Heart left ventricle (tissue), 16 donors: Measurements from ENCODE around the gene KAT5. TPM values are rescaled to one million over a fixed set of nuclear protein-coding genes. Genes with fewer than 3 reads are reported as not detected.
A peak's percentile ranks its signal among the peaks of the same experiment; 100 is the strongest.
"Not testable (repeated sequence)": the region's sequence is repeated elsewhere in the genome, so short reads cannot be mapped to it uniquely, and the experiment has no call there.

Source experiments
- ATAC-seq, 4 donors: fragments of 200-7000 bp; cut with Tn5 transposase; one replicate each; pipeline ENCODE4 v1.9.1; 2020 to 2022; ENCODE audit warnings: moderate library complexity in 4 of 4, mild to moderate bottlenecking in 3 of 4, moderate number of reproducible peaks in 1 of 4
- DNase-seq, 5 donors: peaks; one replicate each; pipeline ENCODE4 v3.0.0-alpha.2; 2020
- H3K27ac ChIP-seq, 12 donors: fragments of 200-600 bp; sonication (generic) in 4 of 12; one replicate each; pipeline versions ENCODE4 v1.5.0 to v1.8.0; 2016 to 2022; ENCODE audit warnings: mild to moderate bottlenecking in 2 of 12
- H3K27me3 ChIP-seq, 9 donors: fragments of 200-600 bp; sonication (generic) in 2 of 9; one replicate each; pipeline versions ENCODE4 v1.5.1 to v1.8.0; 2016 to 2022; ENCODE audit warnings: mild to moderate bottlenecking in 3 of 9
- H3K36me3 ChIP-seq, 9 donors: fragments of 200-600 bp; sonication (generic) in 2 of 9; one replicate each; pipeline versions ENCODE4 v1.5.0 to v1.8.0; 2018 to 2022; ENCODE audit warnings: mild to moderate bottlenecking in 2 of 9
- H3K4me1 ChIP-seq, 12 donors: fragments of 200-600 bp; sonication (generic) in 4 of 12; one replicate each; pipeline versions ENCODE4 v1.5.0 to v1.8.0; 2016 to 2022; ENCODE audit warnings: mild to moderate bottlenecking in 3 of 12
- H3K4me3 ChIP-seq, 12 donors: fragments of 200-600 bp; sonication (generic) in 4 of 12; one replicate each; pipeline versions ENCODE4 v1.5.0 to v1.8.0; 2017 to 2022; ENCODE audit warnings: mild to moderate bottlenecking in 9 of 12, moderate library complexity in 4 of 12
- H3K9me3 ChIP-seq, 12 donors: fragments of 200-600 bp; sonication (generic) in 4 of 12; one replicate each; pipeline versions ENCODE4 v1.5.0 to v1.8.0; 2016 to 2022; ENCODE audit warnings: mild to moderate bottlenecking in 1 of 12
- CTCF ChIP-seq, 12 donors: fragments of 200-600 bp; sonication (generic) in 4 of 12; IDR thresholded peaks; one replicate each; pipeline versions ENCODE4 v1.5.0 to v1.8.0; 2018 to 2022; ENCODE audit warnings: antibody characterized with exemption in 12 of 12, mild to moderate bottlenecking in 5 of 12
- POLR2A ChIP-seq, 2 donors: fragments of 450-650 bp; IDR thresholded peaks; one replicate each; pipeline ENCODE4 v1.6.1; 2017; ENCODE audit warnings: antibody characterized with exemption in 2 of 2, mild to moderate bottlenecking in 2 of 2, moderate library complexity in 2 of 2
- WGBS, 4 donors: extraction: QIAGEN DNeasy Blood & Tissue Kit in 2 of 4; methylation state at CpG; one replicate each; pipeline versions ENCODE4 v1.1.5 to v1.1.7; 2013 to 2018; 5-methylcytosine and 5-hydroxymethylcytosine counted together
- intact Hi-C, 10 donors: fragments of 100-400 bp; cut with DNase I; formaldehyde crosslinking; loops; one replicate each; pipeline versions ENCODE4 v1.11.1 to v1.14.2; 2022
- polyA plus RNA-seq, 2 donors: library from polyadenylated mRNA; stranded (reverse); fragments of 200-250 nt; gene quantifications; one replicate each; pipeline ENCODE4 v1.2.3, GENCODE V29; 2013
- total RNA-seq, 9 donors: library from RNA; depleted of rRNA in 2 of 9; stranded (reverse); fragments of >200 nt in 2 of 9; fragmentation: NEBNext Ultra II Directional in 3 of 9; extraction: Animal tissue kit (Norgen Biotek cat#: 25700) in 3 of 9; gene quantifications; one replicate each; pipeline versions ENCODE4 v1.1.0 to v1.2.4, GENCODE V29; 2016 to 2023
- donor health status: ischemic (EF 13 %, LVEDD 7.1; RV severe dilation, severe dysfunction).
- donor health status: healthy with polysubstance abuse.
- donor health status: DM: no; HTN: yes; CAD: no.
- donor health status: DM: no; HTN: no; CAD: no.
- donor health status: ischemic (EF 25% LVEDD 6.9; RV normal size, moderate dysfunction).
- donor health status: ischemic (EF 25% LVEDD 5.7; RV mildly dilated, moderate dysfunction).
- donor health status: healthy.
- donor health status: DM: yes; HTN: yes; CAD: no.
- donor health status: ischemic (EF 35%, LVEDD 5.7; RV mildly dilated, moderate dysfunction).
- donor health status: nonischemic (EF 11% LVEDD 7.7; RV severe dilation, severe dysfunction).
- donor health status: DM: yes; HTN: yes; CAD: no.
- donor health status: PGD.
- donor health status: ischemic (EF 29% LVEDD 5.4; RV normal size, mild dysfunction).
- donor health status: nonischemic (EF 23%, LVEDD 6.1; RV moderate dilation, normal function).

Gene KAT5
- total and polyA plus RNA-seq, 11 donors: 36.4 to 62.5 (median 40.1) TPM

DNA sequence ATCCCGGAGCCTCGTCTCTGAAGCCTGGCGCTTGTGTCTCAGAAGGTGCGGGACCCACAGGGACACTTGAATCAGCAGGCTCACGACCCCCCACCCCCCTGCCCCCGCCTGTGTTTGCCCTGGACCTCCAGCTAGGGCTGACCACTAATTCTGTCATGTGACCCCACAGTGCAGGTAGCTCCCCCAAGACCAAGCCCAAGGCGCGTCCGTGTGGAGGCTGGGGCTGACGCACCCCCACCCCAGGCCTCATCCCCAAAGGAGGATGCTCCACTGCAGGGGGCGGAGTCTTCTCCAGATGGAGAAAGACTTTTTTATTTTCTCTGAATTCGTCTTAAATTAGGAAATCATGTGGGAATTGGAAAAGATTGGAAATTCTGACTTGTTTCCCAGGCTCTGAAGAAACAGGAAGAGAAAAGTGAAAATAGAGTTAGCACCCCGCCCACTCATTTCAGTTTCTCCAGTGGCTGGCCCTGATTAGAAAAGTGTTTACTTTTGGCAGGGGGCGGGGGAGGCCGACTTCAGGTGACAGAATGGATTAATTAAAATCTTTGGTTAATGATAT is 48.3 kb upstream of the KAT5 start:
- no peak for TF ChIP-seq CTCF (IDR thresholded peaks at IDR 0.05)
- TF ChIP-seq POLR2A (IDR thresholded peaks at IDR 0.05): no peak
- ATAC-seq (peak; percentile 41 to 81 (median 51)), DNase-seq (peak in 3 of 5 donors; percentile 79 to 84 (median 79))
- no peaks in the 10 kb centered on the region for H3K9me3 ChIP-seq
- H3K4me1 ChIP-seq: peaks cover 5 to 35% (median 25%) of the 10 kb centered on the region in 12 donors
- H3K36me3 ChIP-seq: peaks cover 0 to 31% (median 29%) of the 10 kb centered on the region in 9 donors
- H3K4me3 ChIP-seq: peak overlapping the region; percentile 44 to 100 (median 94)
- intact Hi-C loops: loop anchor here in 3 of 10 donors (1.0 to 5.0 kb wide), 7 partner anchors 25 to 646 kb away; partner anchors contain the start of genes C11orf68 (in 1 of the 3), CFL1 (in 1 of the 3), DRAP1 (in 1 of the 3) and FAM89B (in 1 of the 3)
- WGBS, 4 donors: 3 to 12% (median 6%) methylated on average over 7 to 15 of the region's 15 CpGs
- peak overlapping the region; percentile 91 to 100 (median 99) for H3K27ac ChIP-seq
- H3K27me3 ChIP-seq: no peaks in the 10 kb centered on the region

DNA sequence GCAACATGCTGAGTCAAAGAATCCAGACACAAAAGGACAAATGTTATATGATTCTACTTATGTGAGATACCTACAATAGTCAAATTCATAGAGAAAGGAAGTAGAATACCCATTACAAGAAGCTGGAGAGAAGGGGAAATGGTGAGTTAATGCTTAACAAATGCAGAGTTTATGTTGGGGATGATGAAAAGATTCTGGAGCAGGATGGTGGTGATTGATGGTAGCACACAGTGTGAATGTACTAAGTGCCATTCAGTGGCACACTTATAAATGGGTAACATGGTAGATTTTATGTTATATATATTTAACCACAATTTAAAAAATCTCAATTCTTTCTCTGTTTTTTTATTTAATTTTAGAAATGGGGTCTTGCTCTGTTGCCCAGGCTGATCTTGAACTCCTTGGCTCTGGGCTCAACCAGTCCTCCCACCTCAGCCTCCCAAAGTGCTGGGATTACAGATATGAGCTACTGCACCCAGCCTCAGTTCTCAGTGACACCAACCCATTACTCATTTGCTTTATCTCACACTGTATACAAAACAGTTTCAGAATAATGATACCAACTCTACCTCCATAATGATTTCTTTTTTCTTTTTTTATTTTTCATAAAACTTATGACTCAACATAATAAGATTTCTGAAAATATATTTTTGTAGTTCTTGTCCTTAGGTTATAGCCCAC is 39.7 kb upstream of the KAT5 start:
- Histone ChIP-seq H3K27me3 (no peaks in the 10 kb centered on the region), H3K4me3 (no peak overlapping the region), H3K4me1 (no peaks in the 10 kb centered on the region), H3K36me3 (no peaks in the 10 kb centered on the region), H3K27ac (no peak overlapping the region), H3K9me3 (no peaks in the 10 kb centered on the region)
- intact Hi-C loops: no loop called here
- ATAC-seq (no peak), DNase-seq (no peak)
- no peak for TF ChIP-seq CTCF (IDR thresholded peaks at IDR 0.05)

DNA sequence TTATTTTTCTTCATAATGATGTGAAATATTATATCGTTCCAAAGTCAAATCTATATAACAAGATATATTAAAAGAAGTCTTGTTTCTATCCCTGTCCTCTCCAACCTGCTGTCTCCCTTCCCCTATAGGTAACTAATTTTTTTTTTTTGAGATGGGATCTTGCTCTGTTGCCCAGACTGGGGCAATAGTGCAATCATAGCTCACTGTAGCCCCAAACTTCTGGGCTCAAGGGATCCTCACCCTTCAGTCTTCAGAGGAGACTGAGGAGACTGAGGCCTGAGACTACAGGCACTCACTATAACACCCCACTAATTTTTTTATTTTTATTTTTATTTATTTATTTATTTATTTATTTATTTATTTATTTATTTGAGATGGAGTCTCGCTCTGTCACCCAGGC is 39.1 kb upstream of the KAT5 start:
- ATAC-seq (no peak), DNase-seq (no peak)
- WGBS, 4 donors: 88 to 97% (median 93%) methylated on average over 1 to 2 of the region's 2 CpGs
- intact Hi-C loops: no loop called here
- Histone ChIP-seq H3K4me1 (no peaks in the 10 kb centered on the region), H3K27me3 (no peaks in the 10 kb centered on the region), H3K27ac (no peak overlapping the region), H3K4me3 (no peak overlapping the region), H3K36me3 (no peaks in the 10 kb centered on the region), H3K9me3 (no peaks in the 10 kb centered on the region)
- TF ChIP-seq POLR2A (IDR thresholded peaks at IDR 0.05) (no peak), CTCF (IDR thresholded peaks at IDR 0.05) (no peak)

- no peak for DNase-seq
- H3K4me1 ChIP-seq: no peaks in the 10 kb centered on the region
- no peaks in the 10 kb centered on the region for H3K36me3 ChIP-seq
- H3K4me3 ChIP-seq: no peak overlapping the region
- no peaks in the 10 kb centered on the region for H3K27me3 ChIP-seq
- WGBS, 4 donors: 82 to 90% (median 84%) methylated on average over 5 of the region's 5 CpGs
- no peak for TF ChIP-seq POLR2A (IDR thresholded peaks at IDR 0.05)
- TF ChIP-seq CTCF (IDR thresholded peaks at IDR 0.05): no peak
- no peak overlapping the region for H3K27ac ChIP-seq
- no peak for ATAC-seq
- no peaks in the 10 kb centered on the region for H3K9me3 ChIP-seq
- intact Hi-C loops: no loop called here
Observed at GRCh38 chr11:65680192-65680743, 31.8 kb upstream of the KAT5 start.

- H3K27me3 ChIP-seq, H3K9me3 ChIP-seq, H3K36me3 ChIP-seq, DNase-seq, H3K27ac ChIP-seq, intact Hi-C loops, H3K4me3 ChIP-seq, H3K4me1 ChIP-seq, ATAC-seq: not testable (repeated sequence)
- WGBS, 4 donors: 80 to 88% (median 85%) methylated on average over 6 of the region's 6 CpGs
Observed at GRCh38 chr11:65683480-65683879, 28.6 kb upstream of the KAT5 start.
